Measurements from ENCODE around the gene RREB1.

RREB1 gene

GRCh38 chr6:7107578-7108195, at the start of gene RREB1:
Gene RREB1, plus strand, starts transcription at chr6:7107961. Its CDS starts 73,951 bp downstream, at chr6:7181912.
- no peak for DNase-seq (ENCODE audit: low read depth, low spot score)

GRCh38 chr6:7058250-7058923, 49.4 kb upstream of the RREB1 start:
- DNase-seq (ENCODE audit: low read depth, low spot score): no peak

GRCh38 chr6:7060769-7061516, 46.8 kb upstream of the RREB1 start:
- DNase-seq (ENCODE audit: low read depth, low spot score): no peak

- no peak for DNase-seq (ENCODE audit: low read depth, low spot score)
Measured at GRCh38 chr6:7062451-7063162, 45.2 kb upstream of the RREB1 start.

GRCh38 chr6:7067305-7067704, 40.5 kb upstream of the RREB1 start:
- no peak for DNase-seq (ENCODE audit: low read depth, low spot score)

GRCh38 chr6:7071405-7071804, 36.4 kb upstream of the RREB1 start:
- no peak for DNase-seq (ENCODE audit: low read depth, low spot score)

- DNase-seq (ENCODE audit: low read depth, low spot score): no peak
Measured at GRCh38 chr6:7073082-7073820, 34.5 kb upstream of the RREB1 start.

GRCh38 chr6:7073821-7074525, 33.8 kb upstream of the RREB1 start:
- no peak for DNase-seq (ENCODE audit: low read depth, low spot score)

- no peak for DNase-seq (ENCODE audit: low read depth, low spot score)
Measured at GRCh38 chr6:7074870-7075269, 32.9 kb upstream of the RREB1 start.

- no peak for DNase-seq (ENCODE audit: low read depth, low spot score)
Measured at GRCh38 chr6:7075341-7076000, 32.3 kb upstream of the RREB1 start.

GRCh38 chr6:7077856-7078255, 29.9 kb upstream of the RREB1 start:
- DNase-seq (ENCODE audit: low read depth, low spot score): no peak

- no peak for DNase-seq (ENCODE audit: low read depth, low spot score)
Measured at GRCh38 chr6:7078856-7079255, 28.9 kb upstream of the RREB1 start.

- no peak for DNase-seq (ENCODE audit: low read depth, low spot score)
Measured at GRCh38 chr6:7080311-7080710, 27.4 kb upstream of the RREB1 start.

- no peak for DNase-seq (ENCODE audit: low read depth, low spot score)
Measured at GRCh38 chr6:7085911-7086310, 21.9 kb upstream of the RREB1 start.

GRCh38 chr6:7086488-7086887, 21.3 kb upstream of the RREB1 start:
- no peak for DNase-seq (ENCODE audit: low read depth, low spot score)

GRCh38 chr6:7087066-7087465, 20.7 kb upstream of the RREB1 start:
- no peak for DNase-seq (ENCODE audit: low read depth, low spot score)

GRCh38 chr6:7087491-7087979, 20.2 kb upstream of the RREB1 start:
- DNase-seq (ENCODE audit: low read depth, low spot score): no peak

- DNase-seq (ENCODE audit: low read depth, low spot score): no peak
Measured at GRCh38 chr6:7088076-7088742, 19.6 kb upstream of the RREB1 start.

GRCh38 chr6:7098993-7099392, 8.8 kb upstream of the RREB1 start:
- DNase-seq (ENCODE audit: low read depth, low spot score): no peak

Data from activated CD4-positive, CD25-positive, alpha-beta regulatory T cell treated with anti-CD3 and anti-CD28 coated beads, Interleukin-2, amount 50 U/mL, for 16 hours (primary cell).